Measurements from ENCODE around the gene NT5C1A.

DNA sequence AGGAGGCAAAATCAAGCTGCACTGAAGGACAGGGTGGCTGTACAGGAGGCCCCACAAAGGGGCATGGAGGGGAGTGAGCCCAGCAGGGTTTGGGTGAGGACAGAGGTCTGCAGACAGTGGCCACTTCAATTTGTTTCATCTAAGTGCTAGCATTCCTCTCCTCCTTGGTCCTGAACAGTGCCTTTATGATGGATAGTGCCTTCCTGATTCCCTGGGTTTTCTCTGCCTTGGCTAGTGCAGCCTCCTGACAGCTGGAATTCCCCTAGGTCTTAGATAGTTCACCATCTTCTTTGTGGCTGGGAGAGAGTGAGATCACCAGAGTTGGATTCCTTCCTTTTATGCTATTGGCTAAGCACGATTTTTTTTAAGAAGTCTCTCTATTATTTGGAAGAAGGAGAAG lies 23.1 kb upstream of the NT5C1A start:
- TF ChIP-seq, protein P1, sequence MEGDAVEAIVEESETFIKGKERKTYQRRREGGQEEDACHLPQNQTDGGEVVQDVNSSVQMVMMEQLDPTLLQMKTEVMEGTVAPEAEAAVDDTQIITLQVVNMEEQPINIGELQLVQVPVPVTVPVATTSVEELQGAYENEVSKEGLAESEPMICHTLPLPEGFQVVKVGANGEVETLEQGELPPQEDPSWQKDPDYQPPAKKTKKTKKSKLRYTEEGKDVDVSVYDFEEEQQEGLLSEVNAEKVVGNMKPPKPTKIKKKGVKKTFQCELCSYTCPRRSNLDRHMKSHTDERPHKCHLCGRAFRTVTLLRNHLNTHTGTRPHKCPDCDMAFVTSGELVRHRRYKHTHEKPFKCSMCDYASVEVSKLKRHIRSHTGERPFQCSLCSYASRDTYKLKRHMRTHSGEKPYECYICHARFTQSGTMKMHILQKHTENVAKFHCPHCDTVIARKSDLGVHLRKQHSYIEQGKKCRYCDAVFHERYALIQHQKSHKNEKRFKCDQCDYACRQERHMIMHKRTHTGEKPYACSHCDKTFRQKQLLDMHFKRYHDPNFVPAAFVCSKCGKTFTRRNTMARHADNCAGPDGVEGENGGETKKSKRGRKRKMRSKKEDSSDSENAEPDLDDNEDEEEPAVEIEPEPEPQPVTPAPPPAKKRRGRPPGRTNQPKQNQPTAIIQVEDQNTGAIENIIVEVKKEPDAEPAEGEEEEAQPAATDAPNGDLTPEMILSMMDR (IDR thresholded peaks at IDR 0.05): no peak
- TF ChIP-seq POLR2A (IDR thresholded peaks at IDR 0.05): no peak

Measured in heart left ventricle (tissue), 13 donors.